Fibroblast of lung (primary cell): ENCODE data around the gene PTPRS. TPM values are rescaled to one million over a fixed set of nuclear protein-coding genes. Genes with fewer than 3 reads are reported as not detected.
"Not testable (repeated sequence)": the region's sequence is repeated elsewhere in the genome, so short reads cannot be mapped to it uniquely, and the experiment has no call there.

Source experiments
- DNase-seq, 2 donors: peaks; one replicate each; pipeline versions ENCODE4 v3.0.0 to v3.0.0-alpha.2; 2010; ENCODE audit warnings: low read depth in 2 of 2
- H2AFZ ChIP-seq: 2 replicates; pipeline ENCODE4 v1.5.1; 2012; ENCODE audit warnings: low read length, control low read depth, inconsistent platforms
- H3K27ac ChIP-seq: 2 replicates; pipeline ENCODE4 v1.5.1; 2011; ENCODE audit warnings: low read length, control low read depth; ENCODE audit not compliant: insufficient read depth
- H3K27me3 ChIP-seq: 2 replicates; pipeline ENCODE4 v1.5.1; 2011; ENCODE audit warnings: mild to moderate bottlenecking, low read length; ENCODE audit not compliant: control insufficient read depth, insufficient read depth
- H3K36me3 ChIP-seq: 2 replicates; pipeline ENCODE4 v1.5.1; 2011; ENCODE audit warnings: low read length; ENCODE audit not compliant: control insufficient read depth, insufficient read depth
- H3K4me1 ChIP-seq: 2 replicates; pipeline ENCODE4 v1.5.1; 2011; ENCODE audit warnings: low read length; ENCODE audit not compliant: control insufficient read depth, insufficient read depth; ENCODE audit errors: extremely low read depth
- H3K4me2 ChIP-seq: 2 replicates; pipeline ENCODE4 v1.5.1; 2011; ENCODE audit warnings: low read length, control low read depth; ENCODE audit not compliant: insufficient read depth; ENCODE audit errors: extremely low read depth
- H3K4me3 ChIP-seq, 4 experiments: fragments of 200-600 bp in 1 of 4; sonication (generic) in 1 of 4; replicated peaks in 1 of 4; 2 replicates each; pipeline ENCODE4 v1.5.1; 2011 to 2016; ENCODE audit warnings: low read length in 4 of 4, low read depth in 3 of 4, mild to moderate bottlenecking in 3 of 4, control low read depth in 2 of 4, inconsistent platforms in 1 of 4, mixed read lengths in 1 of 4; ENCODE audit not compliant: insufficient read depth in 1 of 4; ENCODE audit errors: control extremely low read depth in 1 of 4
- H3K79me2 ChIP-seq: 2 replicates; pipeline ENCODE4 v1.5.1; 2012; ENCODE audit warnings: mild to moderate bottlenecking, low read length, inconsistent platforms; ENCODE audit not compliant: control insufficient read depth, insufficient read depth
- H3K9ac ChIP-seq: 2 replicates; pipeline ENCODE4 v1.5.1; 2011; ENCODE audit warnings: mild to moderate bottlenecking, low read length, control low read depth; ENCODE audit not compliant: insufficient read depth
- H3K9me3 ChIP-seq: 2 replicates; pipeline ENCODE4 v1.5.1; 2012; ENCODE audit warnings: low read depth, low read length; ENCODE audit not compliant: control insufficient read depth, insufficient read depth
- H4K20me1 ChIP-seq: 2 replicates; pipeline ENCODE4 v1.5.1; 2011; ENCODE audit warnings: low read length; ENCODE audit not compliant: control insufficient read depth, insufficient read depth; ENCODE audit errors: extremely low read depth
- CTCF ChIP-seq, 2 donors: IDR thresholded peaks in 1 of 2; conservative IDR thresholded peaks in 1 of 2; 1 replicate in 1 of 2; 2 replicates in 1 of 2; pipeline ENCODE4 v1.5.1; 2011 to 2012; ENCODE audit warnings: low read length in 2 of 2, control low read depth in 1 of 2, inconsistent platforms in 1 of 2, low read depth in 1 of 2, mild to moderate bottlenecking in 1 of 2
- EZH2 ChIP-seq: IDR thresholded peaks from 2 replicates; pipeline ENCODE4 v1.5.1; 2012; ENCODE audit warnings: low read length, control low read depth, mild to moderate bottlenecking; ENCODE audit errors: missing control alignments
- polyA plus RNA-seq, 2 donors: library from polyadenylated mRNA; depleted of rRNA in 1 of 2; stranded (reverse) in 1 of 2; unstranded in 1 of 2; fragments of >200 nt; gene quantifications; 2 replicates each; pipeline ENCODE4 v1.2.1, GENCODE V29; 2011 to 2012; ENCODE audit warnings: missing spikeins in 1 of 2
- total RNA-seq: library from RNA; depleted of rRNA; stranded (reverse); fragments of >200 nt; gene quantifications from 2 replicates; pipeline ENCODE4 v1.2.1, GENCODE V29; 2014

PTPRS gene
- total and polyA plus RNA-seq, 2 donors (not counting 1 experiment from before 2014, with no cell fraction given): 27.9 to 136 TPM

GRCh38 chr19:5329141-5329540 is 11.5 kb downstream of the PTPRS start:
- Histone ChIP-seq H3K4me2 (no peak overlapping the region), H3K4me3 (no peak overlapping the region), H3K9me3 (no peaks in the 10 kb centered on the region), H3K36me3 (no peaks in the 10 kb centered on the region), H2AFZ (no peak overlapping the region), H3K79me2 (no peaks in the 10 kb centered on the region), H3K27ac (no peak overlapping the region), H3K27me3 (no peaks in the 10 kb centered on the region), H4K20me1 (no peaks in the 10 kb centered on the region), H3K9ac (no peak overlapping the region), H3K4me1 (no peaks in the 10 kb centered on the region)
- no peak for TF ChIP-seq CTCF (conservative IDR thresholded peaks at IDR 0.05 in 1 of 2, IDR thresholded peaks at IDR 0.05 in 1 of 2; ENCODE audit: low read depth in 1 of 2, low read length in 2 of 2)
- no peak for TF ChIP-seq EZH2
- DNase-seq: no peak

GRCh38 chr19:5328407-5328806 is 12.2 kb downstream of the PTPRS start:
- H3K79me2 ChIP-seq, H3K9me3 ChIP-seq, H3K36me3 ChIP-seq, DNase-seq, H3K4me2 ChIP-seq, H2AFZ ChIP-seq, H3K4me1 ChIP-seq, H3K27me3 ChIP-seq, H3K9ac ChIP-seq, H3K27ac ChIP-seq, H4K20me1 ChIP-seq, H3K4me3 ChIP-seq: not testable (repeated sequence)

- Histone ChIP-seq H3K9ac (no peak overlapping the region), H2AFZ (no peak overlapping the region), H3K4me2 (no peak overlapping the region), H3K4me1 (no peaks in the 10 kb centered on the region), H3K9me3 (no peaks in the 10 kb centered on the region), H3K79me2 (no peaks in the 10 kb centered on the region), H3K36me3 (no peaks in the 10 kb centered on the region), H4K20me1 (no peaks in the 10 kb centered on the region), H3K27ac (no peak overlapping the region), H3K27me3 (no peaks in the 10 kb centered on the region), H3K4me3 (no peak overlapping the region)
- DNase-seq: no peak
- TF ChIP-seq CTCF (conservative IDR thresholded peaks at IDR 0.05 in 1 of 2, IDR thresholded peaks at IDR 0.05 in 1 of 2; ENCODE audit: low read depth in 1 of 2, low read length in 2 of 2): no peak
- TF ChIP-seq EZH2: no peak
Observed at GRCh38 chr19:5326986-5327623, 13.5 kb downstream of the PTPRS start.
